ENCODE results near the gene FAM90A1.
"Not testable (repeated sequence)": the region's sequence is repeated elsewhere in the genome, so short reads cannot be mapped to it uniquely, and the experiment has no call there.

FAM90A1 gene, protein sequence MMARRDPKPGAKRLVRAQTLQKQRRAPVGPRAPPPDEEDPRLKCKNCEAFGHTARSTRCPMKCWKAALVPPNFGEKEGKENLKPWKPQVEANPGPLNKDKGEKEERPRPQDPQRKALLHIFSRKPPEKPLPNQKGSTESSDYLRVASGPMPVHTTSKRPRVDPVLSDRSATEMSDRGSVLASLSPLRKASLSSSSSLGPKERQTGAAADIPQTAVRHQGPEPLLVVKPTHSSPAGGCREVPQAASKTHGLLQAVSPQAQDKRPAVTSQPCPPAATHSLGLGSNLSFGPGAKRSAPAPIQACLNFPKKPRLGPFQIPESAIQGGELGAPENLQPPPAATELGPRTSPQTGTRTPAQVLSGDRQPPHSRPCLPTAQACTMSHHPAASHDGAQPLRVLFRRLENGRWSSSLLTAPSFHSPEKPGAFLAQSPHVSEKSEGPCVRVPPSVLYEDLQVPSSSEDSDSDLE

DNA sequence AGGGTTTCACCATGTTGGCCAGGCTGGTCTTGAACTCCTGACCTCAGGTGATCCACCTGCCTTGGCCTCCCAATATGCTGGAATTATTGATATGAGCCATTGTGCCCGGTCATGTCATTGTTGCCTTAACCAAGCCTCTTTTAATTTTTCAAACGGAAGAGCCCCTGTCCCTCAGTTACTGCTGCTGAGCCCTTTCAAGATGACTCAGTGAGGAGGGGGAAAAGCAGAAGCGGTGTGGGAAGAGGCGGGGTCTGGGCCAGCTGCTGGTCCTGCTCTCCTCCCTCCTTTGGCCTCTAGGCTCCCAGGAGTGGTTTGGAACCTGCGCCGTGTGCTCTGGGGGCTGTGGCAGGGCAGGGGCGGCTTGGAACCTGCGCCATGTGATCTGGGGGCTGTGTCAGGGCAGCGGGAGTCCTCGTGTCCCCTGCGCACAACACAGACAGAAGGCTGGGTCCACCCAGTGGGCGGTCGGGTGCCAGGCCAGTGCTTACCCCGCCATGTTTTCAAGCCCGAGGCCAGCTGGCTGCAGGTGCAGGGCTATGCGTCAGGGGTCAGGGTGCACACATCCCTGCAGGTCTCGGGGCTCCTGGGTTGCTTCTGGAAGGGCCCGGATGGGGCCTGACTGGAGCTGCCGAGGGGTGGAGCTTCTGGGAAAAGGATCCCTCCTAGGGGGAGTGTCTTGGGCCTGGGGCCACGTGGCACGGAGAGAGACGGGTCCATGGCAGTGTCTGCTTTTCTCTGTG is at the start of gene FAM90A1:
Gene FAM90A1 (minus strand): TSS at position 627 of the 740 bp plus-strand sequence. CDS start 2,786 bp downstream, outside the sequence.
- in situ Hi-C loops (cut with MboI; ENCODE audit: low sequenced_read_pairs) = loop anchor here (25.0 kb wide), 1 partner anchor 115 kb away; the partner anchor contains the start of gene CLEC4A

DNA sequence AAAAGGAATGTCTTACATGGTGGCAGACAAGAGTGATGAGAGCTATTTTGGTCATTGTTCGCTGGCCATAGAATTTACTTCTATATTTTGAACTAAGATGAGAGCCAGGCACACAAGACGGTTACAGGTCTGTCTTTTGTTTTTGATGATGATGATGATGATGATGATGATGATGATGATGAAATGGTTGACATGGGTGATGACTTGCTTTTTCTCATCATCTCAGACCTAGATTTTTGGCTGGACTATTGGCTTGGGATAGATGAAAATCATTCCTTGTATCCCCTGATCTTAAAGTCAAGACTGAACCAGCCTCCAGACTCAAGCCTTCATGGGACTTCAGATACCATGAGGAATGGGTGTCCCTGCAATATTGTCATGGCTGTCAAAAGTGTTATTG is 49.0 kb upstream of the FAM90A1 start:
- in situ Hi-C loops (cut with MboI; ENCODE audit: low sequenced_read_pairs) = not testable (repeated sequence)

DNA sequence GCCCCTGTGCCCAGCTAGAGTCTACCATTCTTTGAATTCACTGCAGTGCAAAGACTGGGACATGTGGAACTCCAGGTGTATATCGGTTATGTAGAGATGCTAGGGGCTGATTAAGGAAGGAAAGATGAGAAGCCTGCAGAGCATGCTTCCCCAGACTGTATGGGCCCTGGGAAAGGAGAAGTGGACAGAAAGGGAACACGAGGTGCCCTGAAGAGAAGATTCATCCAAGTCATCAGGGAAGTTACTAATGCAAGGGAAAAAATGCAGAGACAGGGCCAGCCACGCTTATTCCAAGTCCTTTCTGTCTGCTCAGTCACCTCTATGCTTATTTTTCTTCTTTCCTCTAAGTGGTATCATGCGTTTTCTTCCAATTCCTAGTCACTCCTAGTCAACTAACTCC is 39.3 kb upstream of the FAM90A1 start:
- in situ Hi-C loops (cut with MboI; ENCODE audit: low sequenced_read_pairs) = not testable (repeated sequence)

DNA sequence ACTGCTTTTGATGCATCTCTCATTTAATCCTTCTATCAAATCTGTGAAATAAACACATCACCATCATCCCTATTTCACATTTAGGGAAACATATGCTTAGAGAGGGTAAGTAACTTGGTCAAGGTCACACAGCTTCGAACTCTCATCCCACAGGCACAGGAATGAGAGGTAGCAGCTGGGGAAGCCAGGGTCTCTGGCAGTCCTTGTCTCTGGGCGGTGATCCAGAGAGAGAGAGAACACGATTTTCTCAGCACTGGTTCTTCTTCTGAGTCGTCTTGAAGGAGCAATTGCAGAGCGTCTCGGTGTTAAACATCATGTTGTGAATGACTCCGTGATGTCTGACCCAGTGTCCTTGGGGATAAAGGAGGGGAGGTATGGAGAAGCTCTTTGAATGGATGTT is 36.8 kb upstream of the FAM90A1 start:
- in situ Hi-C loops (cut with MboI; ENCODE audit: low sequenced_read_pairs) = not testable (repeated sequence)

DNA sequence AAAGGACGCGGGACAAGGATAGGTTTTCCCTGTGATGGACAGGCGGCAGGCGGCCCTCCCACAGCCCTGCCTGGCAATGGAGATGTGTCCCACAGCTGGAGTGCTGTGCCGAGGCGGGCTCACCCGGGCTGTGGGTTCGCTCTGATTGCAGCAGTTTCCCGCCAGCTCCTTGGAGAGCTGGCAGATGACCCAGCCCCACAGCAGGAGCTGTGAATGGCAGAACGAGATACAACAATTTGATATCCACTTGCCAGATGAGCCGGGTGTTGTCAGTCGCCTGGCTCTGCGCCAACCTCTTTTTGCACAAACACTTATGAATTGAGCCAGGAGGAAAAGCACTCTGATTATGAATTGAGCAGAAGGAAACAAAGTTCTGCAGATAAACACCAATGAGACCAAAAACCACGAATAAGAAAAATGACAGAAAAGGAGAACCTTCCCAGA is 33.7 kb upstream of the FAM90A1 start:
- in situ Hi-C loops (cut with MboI; ENCODE audit: low sequenced_read_pairs) = not testable (repeated sequence)

DNA sequence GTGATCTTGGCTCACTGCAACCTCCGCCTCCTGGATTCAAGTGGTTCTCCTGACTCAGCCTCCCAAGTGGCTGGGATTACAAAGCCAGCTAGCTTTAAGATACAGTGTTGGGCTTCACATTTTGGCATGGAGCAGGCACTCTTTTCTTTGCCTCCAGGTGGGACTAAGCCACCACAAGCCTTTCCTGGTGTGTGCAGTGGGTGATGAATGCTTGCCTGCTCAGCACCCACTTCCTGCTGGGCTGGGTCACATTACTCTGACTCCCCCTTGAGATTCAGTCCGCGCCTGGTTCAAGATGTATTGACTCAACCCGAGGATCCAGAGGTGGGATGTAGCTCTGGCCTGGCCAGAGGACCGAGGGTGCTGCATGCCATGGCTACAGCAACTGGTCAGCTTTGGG is 28.9 kb upstream of the FAM90A1 start:
- in situ Hi-C loops (cut with MboI; ENCODE audit: low sequenced_read_pairs) = not testable (repeated sequence)

DNA sequence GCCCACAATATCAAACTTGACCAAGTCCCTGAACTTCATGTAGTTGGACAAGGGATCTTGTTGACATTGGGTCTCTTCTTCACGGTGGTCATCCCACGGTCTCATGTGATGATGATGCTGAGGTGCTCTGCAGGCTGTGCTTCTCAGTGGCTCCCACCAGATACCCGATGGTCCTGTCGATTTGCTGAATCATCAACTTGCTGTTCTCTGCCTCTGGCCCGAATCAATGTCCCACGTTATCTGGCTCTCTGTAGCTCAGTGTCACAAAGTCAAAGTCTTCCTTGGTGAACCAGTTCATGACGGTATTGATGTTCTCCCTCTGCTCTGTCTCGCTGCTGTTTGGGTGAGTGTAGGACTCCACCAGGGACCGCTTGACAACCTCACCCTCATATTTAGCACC is 27.3 kb upstream of the FAM90A1 start:
- in situ Hi-C loops (cut with MboI; ENCODE audit: low sequenced_read_pairs) = not testable (repeated sequence)

DNA sequence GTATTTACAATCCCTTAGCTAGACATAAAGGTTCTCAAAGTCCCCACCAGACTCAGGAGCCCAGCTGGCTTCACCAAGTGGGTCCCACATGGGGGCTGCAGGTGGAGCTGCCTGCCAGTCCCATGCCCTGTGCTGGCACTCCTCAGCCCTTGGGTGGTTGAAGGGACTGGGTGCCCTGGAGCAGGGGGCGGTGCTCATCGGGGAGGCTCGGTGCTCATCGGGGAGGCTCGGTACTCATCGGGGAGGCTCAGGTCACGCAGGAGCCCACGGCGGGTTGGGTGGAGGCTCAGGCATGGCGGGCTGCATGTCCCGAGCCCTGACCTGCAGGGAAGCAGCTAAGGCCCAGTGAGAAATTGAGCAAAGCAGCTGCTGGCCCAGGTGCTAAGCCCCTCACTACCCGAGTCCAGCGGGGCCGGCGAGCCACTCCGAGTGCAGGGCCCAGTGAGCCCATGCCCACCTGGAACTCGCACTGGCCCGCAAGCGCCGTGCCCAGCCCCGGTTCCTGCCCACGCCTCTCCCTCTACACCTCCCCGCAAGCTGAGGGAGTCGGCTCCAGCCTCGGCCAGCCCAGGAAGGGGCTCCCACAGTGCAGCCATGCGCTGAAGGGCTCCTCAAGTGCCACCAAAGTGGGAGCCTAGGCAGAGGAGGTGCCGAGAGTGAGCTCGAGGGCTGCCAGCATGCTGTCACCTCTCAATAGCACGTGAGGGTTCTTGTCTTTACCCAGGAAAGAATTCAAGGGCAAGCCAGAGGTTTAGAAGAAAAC is 24.8 kb upstream of the FAM90A1 start:
- in situ Hi-C loops (cut with MboI; ENCODE audit: low sequenced_read_pairs) = not testable (repeated sequence)

DNA sequence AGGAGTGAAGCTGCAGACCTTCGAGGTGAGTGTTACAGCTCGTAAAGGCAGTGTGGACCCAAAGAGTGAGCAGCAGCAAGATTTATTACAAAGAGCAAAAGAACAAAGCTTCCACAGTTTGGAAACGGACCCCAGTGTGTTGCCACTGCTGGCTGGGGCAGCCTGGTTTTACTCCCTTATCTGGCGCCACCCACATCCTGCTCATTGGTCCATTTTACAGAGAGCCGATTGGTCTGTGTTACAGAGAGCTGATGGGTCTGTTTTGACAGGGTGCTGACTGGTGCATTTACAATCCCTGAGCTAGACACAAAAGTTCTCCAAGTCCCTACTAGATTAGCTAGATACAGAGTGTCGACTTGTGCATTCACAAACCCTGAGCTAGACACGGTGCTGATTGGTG is 24.2 kb upstream of the FAM90A1 start:
- in situ Hi-C loops (cut with MboI; ENCODE audit: low sequenced_read_pairs) = not testable (repeated sequence)

DNA sequence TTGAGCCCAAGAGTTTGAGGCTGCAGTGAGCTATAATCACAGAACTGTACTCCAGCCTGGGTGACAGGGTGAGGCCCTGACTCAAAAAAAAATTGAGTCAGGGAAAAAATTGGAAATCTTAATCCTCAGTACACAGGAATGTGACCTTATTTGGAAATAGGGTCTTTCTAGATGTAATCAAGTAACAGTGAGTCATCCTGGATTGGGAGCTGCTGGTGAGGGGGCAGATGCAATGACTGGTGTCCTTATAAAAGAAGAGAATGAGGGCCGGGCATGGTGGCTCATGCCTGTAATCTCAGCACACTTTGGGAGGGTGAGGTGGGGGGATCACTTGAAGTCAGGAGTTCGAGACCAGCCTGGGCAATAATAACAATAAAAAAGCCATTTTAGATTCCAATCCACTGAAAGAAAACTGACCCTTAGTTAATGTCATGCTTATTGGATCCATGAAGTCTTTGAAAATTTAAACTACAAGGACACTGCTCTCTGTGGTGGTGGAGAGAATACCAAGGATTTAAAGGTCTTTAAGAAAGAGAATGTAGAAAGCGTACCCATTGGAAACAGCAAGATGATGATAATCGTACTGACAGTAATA is 19.6 kb upstream of the FAM90A1 start:
- in situ Hi-C loops (cut with MboI; ENCODE audit: low sequenced_read_pairs) = loop anchor here (25.0 kb wide), 1 partner anchor 135 kb away; the partner anchor contains the start of gene CLEC4A

DNA sequence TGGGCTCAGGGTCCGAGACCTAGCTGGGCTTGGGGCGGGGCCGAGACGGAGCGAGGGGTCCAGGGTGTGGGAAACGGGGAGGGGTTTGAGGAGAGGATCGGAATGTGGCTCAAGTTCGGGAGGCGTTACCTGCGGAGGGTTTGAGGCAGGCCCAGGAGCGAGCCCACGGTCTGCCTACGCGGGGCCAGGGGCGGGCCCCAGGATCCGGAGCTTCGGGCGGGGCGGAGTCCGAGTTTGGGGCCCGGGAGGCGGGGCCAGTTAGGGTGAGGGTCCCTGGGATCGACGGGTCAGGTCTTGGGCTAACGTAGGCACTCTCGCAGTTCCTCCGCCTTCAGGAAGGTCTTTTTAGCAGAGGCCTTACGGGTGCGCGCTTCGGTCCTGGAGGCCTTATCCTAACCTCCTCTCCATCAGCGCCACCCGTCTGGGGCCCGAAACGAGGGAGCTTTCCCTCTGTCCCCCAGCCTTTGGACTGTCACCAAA is 16.3 kb upstream of the FAM90A1 start:
- in situ Hi-C loops (cut with MboI; ENCODE audit: low sequenced_read_pairs) = loop anchor here (25.0 kb wide), 1 partner anchor 131 kb away; the partner anchor contains the start of gene CLEC4A

DNA sequence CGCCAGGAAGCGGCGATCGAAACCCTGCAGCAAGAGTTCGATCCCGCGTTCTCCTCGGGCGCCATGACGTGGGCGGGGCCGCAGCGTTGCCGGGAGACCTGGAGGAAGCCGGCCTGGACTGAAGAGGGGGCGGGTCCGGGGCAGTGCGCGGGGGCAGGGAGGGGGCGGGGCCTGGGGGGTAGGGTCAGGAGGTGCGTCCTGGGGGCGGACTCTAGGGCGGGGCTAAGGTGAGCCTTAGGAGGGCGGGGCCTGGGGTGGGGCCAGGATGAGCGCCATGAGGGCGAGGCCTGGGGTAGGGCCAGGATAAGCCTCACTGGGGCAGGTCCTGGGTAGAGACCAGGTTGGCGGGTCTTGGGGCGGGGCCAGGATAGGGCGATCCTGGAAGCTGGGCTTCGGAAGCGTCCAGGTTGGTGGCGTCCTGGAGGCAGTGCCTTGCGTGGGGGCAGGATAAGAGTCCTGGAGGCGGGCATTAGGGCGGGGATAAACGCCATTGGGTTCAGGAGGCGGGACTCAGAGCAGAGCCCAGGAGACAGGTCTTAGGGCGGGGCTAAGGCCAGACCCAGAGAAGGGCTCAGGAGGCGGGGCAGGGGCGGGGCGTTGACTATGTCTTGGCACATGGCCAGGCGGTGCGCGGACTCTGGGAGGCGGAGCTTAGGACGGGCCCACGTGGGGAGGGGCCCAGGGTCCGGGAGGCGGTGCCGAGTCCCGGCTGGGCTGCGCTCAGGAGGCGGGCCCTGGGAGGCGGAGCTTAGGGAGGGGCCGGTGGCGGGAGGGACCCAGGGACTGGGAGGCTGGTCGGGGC is 15.7 kb upstream of the FAM90A1 start:
- in situ Hi-C loops (cut with MboI; ENCODE audit: low sequenced_read_pairs) = loop anchor here (25.0 kb wide), 1 partner anchor 131 kb away; the partner anchor contains the start of gene CLEC4A

DNA sequence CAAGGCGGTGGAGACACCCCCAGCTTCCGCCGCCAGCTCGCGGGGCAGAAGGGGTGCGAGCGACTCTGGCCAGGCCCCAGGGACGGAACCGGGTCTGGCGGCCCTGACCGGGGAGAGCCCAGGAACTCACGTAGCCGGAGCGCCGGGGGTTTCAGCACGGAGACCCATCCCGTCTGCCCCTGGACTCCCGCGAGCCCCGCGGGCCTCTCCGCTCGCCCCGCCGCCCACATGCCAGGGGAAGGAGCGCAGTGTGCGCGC is 15.1 kb upstream of the FAM90A1 start:
- in situ Hi-C loops (cut with MboI; ENCODE audit: low sequenced_read_pairs) = loop anchor here (25.0 kb wide), 1 partner anchor 130 kb away; the partner anchor contains the start of gene CLEC4A

DNA sequence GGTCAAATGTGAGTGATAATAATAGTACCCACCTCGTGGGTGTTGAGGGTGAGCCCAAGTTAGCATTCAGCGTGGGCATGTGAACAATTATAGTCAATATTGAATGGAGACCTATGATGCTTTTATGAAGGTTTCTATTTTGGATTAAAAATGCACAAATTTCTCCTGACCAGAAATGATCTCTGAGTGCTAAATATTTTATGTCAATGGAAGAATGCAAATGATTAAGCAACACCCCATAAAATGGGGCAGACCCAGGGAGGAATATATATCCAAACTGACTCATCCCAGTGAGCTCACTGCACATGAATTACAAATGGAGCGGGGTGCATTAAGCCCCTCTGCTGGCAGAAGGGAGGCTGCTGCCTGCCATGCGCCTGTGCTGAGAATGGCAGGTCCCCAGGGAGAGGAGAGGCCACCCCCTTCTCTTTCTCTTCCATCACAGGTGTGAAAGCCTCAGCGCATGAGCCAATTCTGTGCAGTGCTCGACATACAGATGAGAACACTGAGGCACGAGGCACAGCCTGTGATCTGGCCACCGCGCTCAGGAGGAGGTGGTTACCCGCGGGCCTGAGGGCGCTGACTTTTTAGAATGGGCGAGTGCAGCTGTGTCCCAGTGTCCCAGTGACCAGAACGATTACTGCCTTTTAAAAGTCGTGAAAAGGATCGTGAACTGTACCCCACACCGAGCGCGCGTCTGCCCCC is 14.7 kb upstream of the FAM90A1 start:
- in situ Hi-C loops (cut with MboI; ENCODE audit: low sequenced_read_pairs) = loop anchor here (25.0 kb wide), 1 partner anchor 130 kb away; the partner anchor contains the start of gene CLEC4A

DNA sequence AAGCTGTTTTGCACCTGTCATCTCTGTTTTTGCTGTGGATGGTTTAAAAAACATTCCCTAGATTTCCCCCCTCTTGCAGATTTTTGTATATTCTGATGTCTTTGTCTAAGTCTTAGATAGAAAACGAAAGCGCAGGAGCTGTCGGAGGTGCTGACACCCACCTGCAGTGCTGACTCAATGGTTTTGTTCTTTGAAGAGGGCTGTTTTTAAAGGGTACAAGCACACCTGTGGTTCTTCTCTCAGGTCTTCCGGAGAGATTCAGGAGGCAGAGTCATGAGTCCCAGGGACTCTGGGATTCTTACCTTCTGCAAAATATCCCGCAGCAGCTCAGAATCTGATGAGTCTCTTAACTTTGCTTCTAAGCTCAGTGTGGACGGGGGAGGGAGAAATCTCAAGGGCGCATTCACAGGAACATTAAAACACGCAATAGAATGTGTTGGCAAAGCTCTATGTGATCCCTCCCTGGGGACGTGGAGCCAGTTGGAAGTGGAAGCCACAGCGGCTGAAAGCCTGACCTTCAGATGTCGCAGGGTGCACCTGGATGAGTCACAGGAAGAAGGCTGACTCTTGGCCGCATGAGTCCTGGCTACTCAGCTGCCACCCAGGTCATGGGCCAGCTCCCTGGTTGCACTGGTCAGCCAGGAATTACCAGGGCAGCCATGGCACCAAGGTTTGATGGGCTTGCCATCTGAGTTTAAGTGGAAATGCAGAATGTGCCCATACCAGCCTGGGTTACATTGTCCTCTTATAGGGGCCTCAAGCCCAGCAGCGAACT is 13.1 kb upstream of the FAM90A1 start:
- in situ Hi-C loops (cut with MboI; ENCODE audit: low sequenced_read_pairs) = loop anchor here (25.0 kb wide), 1 partner anchor 128 kb away; the partner anchor contains the start of gene CLEC4A

DNA sequence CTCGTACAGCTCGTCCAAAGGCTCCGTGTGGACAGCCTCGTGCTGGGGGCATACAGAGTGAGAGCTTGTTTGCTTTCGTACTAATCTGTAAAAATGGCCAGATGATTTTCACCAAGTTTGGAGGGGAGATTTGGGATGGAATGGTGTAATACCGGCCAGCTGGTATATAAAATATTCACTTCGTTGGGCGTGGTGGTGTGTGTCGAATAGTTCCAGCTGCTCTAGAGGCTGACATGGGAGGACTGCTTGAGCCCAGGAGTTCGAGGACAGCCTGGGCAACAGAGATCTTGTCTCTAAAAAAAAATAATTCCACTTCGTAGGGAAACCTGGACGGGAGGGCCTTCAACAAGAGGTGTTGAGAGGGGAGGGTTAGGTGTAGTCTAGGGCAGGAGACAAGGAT is 9.6 kb upstream of the FAM90A1 start:
- in situ Hi-C loops (cut with MboI; ENCODE audit: low sequenced_read_pairs) = loop anchor here (25.0 kb wide), 1 partner anchor 125 kb away; the partner anchor contains the start of gene CLEC4A

DNA sequence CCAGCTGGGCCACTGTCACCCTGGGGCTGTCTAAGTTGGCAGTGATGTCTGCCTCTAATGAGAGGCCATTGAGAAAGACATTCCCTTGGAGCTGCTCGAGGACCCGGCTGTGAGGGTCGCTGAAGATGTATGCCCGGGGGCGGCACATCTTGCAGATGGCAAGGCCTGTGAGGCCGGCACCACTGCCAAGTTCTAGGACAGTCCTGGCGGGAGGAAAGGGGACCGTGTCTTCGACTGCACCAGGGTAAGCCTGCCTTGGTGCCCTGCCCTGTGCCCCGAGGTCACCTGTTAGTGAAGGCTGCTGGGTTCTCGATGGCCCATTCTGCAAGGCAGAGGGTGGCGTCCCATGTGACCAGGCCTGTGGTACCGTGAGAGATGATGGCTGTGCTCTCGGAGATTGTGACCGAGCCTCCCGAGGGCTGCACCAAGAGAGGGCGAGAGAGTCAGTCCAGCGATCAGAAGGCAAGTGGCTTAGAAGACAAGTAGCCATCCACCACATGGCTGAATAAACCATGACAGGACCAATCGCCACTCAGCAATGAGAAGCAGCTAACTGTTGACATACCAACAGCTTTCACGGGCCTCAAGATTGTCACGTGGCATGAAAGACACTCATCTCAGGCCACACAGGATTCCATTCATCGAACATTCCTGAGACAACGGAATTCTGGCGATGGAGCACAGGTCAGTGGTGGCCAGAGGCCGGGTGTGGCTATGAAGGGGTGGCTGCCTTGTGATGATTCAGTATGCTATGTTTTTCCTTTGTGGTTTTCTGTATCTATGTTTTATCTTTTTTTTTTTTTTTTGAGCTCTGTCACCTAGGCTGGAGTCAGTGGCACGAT is 8.1 kb upstream of the FAM90A1 start:
- in situ Hi-C loops (cut with MboI; ENCODE audit: low sequenced_read_pairs) = loop anchor here (25.0 kb wide), 1 partner anchor 123 kb away; the partner anchor contains the start of gene CLEC4A

All from HL-60/S4 treated with retinoic acid at 250 ng/mL for 4 days and 3 days (cell line).